Upper lobe of left lung (tissue), 4 donors: ENCODE measurements around the gene CYP3A4.

Experiments
- EP300 ChIP-seq, 4 donors: sonication (generic); formaldehyde crosslinking; IDR thresholded peaks; one replicate each; pipeline ENCODE4 v1.5.1; 2017; ENCODE audit warnings: antibody characterized with exemption in 4 of 4, control low read depth in 2 of 4
- POLR2A ChIP-seq, 4 donors: fragments of 450-650 bp; IDR thresholded peaks; one replicate each; pipeline ENCODE4 v1.5.1; 2016 to 2017; ENCODE audit warnings: antibody characterized with exemption in 4 of 4, mild to moderate bottlenecking in 2 of 4
- POLR2AphosphoS5 ChIP-seq, 2 donors: sonication (generic); formaldehyde crosslinking; IDR thresholded peaks; one replicate each; pipeline ENCODE4 v1.5.1; 2017; ENCODE audit warnings: antibody characterized with exemption in 2 of 2
- TF ChIP-seq, protein P1 (sequence below), 6 experiments: fragments of 450-650 bp in 4 of 6; fragments of 200-600 bp in 2 of 6; sonication (generic) in 2 of 6; IDR thresholded peaks; one replicate each; pipeline ENCODE4 v1.5.1; 2016 to 2019; ENCODE audit warnings: antibody characterized with exemption in 6 of 6

DNA sequence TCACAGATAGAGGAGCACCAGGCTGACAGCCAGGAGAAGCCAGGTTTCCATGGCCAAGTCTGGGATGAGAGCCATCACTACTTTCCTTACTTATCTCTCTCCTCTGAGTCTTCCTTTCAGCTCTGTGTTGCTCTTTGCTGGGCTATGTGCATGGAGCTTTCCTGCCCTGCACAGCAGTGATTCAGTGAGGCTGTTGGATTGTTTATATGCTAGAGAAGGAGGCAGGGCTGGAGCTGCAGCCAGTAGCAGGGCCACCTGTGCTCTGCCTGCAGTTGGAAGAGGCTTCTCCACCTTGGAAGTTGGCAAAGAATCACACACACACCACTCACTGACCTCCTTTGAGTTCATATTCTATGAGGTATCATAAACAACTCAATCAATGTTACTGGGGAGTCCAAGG, at the start of gene CYP3A4:
- TF ChIP-seq, protein P1, sequence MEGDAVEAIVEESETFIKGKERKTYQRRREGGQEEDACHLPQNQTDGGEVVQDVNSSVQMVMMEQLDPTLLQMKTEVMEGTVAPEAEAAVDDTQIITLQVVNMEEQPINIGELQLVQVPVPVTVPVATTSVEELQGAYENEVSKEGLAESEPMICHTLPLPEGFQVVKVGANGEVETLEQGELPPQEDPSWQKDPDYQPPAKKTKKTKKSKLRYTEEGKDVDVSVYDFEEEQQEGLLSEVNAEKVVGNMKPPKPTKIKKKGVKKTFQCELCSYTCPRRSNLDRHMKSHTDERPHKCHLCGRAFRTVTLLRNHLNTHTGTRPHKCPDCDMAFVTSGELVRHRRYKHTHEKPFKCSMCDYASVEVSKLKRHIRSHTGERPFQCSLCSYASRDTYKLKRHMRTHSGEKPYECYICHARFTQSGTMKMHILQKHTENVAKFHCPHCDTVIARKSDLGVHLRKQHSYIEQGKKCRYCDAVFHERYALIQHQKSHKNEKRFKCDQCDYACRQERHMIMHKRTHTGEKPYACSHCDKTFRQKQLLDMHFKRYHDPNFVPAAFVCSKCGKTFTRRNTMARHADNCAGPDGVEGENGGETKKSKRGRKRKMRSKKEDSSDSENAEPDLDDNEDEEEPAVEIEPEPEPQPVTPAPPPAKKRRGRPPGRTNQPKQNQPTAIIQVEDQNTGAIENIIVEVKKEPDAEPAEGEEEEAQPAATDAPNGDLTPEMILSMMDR (IDR thresholded peaks at IDR 0.05), result no peak
- no peak for TF ChIP-seq POLR2A (IDR thresholded peaks at IDR 0.05)
- TF ChIP-seq POLR2AphosphoS5 (IDR thresholded peaks at IDR 0.05), result no peak
- no peak for TF ChIP-seq EP300 (IDR thresholded peaks at IDR 0.05)
